Measurements from ENCODE around the gene REM2.

Gene REM2

GRCh38 chr14:22877000-22877501, 6.0 kb upstream of the REM2 start:
- TF ChIP-seq CREB1 (IDR thresholded peaks at IDR 0.05; ENCODE audit: low read depth) (no peak), TEAD4 (IDR thresholded peaks at IDR 0.05) (no peak), NFIC (IDR thresholded peaks at IDR 0.05) (no peak), YY1 (IDR thresholded peaks at IDR 0.05; ENCODE audit: low read depth) (no peak), TAF1 (IDR thresholded peaks at IDR 0.05; ENCODE audit: low read depth) (no peak), REST (IDR thresholded peaks at IDR 0.05; ENCODE audit: low read depth) (no peak), MAX (IDR thresholded peaks at IDR 0.05) (no peak), TCF12 (IDR thresholded peaks at IDR 0.05; ENCODE audit: low read depth) (no peak), EGR1 (IDR thresholded peaks at IDR 0.05) (no peak), RAD21 (IDR thresholded peaks at IDR 0.05; ENCODE audit: low read depth) (no peak), ZBTB7A (IDR thresholded peaks at IDR 0.05; ENCODE audit: low read depth) (no peak), CEBPB (IDR thresholded peaks at IDR 0.05) (no peak), EP300 (IDR thresholded peaks at IDR 0.05; ENCODE audit: borderline replicate concordance) (no peak), FOXM1 (IDR thresholded peaks at IDR 0.05; ENCODE audit: borderline replicate concordance, low read depth) (no peak), USF1 (IDR thresholded peaks at IDR 0.05) (no peak)

- no peak for TF ChIP-seq RAD21 (IDR thresholded peaks at IDR 0.05; ENCODE audit: low read depth)
- TF ChIP-seq YY1 (IDR thresholded peaks at IDR 0.05; ENCODE audit: low read depth): no peak
- TF ChIP-seq MAX (IDR thresholded peaks at IDR 0.05): no peak
- no peak for TF ChIP-seq CREB1 (IDR thresholded peaks at IDR 0.05; ENCODE audit: low read depth)
- TF ChIP-seq EP300 (IDR thresholded peaks at IDR 0.05; ENCODE audit: borderline replicate concordance): no peak
- TF ChIP-seq ZBTB7A (IDR thresholded peaks at IDR 0.05; ENCODE audit: low read depth): no peak
- no peak for TF ChIP-seq REST (IDR thresholded peaks at IDR 0.05; ENCODE audit: low read depth)
- TF ChIP-seq USF1 (IDR thresholded peaks at IDR 0.05): no peak
- no peak for TF ChIP-seq TAF1 (IDR thresholded peaks at IDR 0.05; ENCODE audit: low read depth)
- TF ChIP-seq TEAD4 (IDR thresholded peaks at IDR 0.05): no peak
- no peak for TF ChIP-seq EGR1 (IDR thresholded peaks at IDR 0.05)
- no peak for TF ChIP-seq TCF12 (IDR thresholded peaks at IDR 0.05; ENCODE audit: low read depth)
- no peak for TF ChIP-seq FOXM1 (IDR thresholded peaks at IDR 0.05; ENCODE audit: borderline replicate concordance, low read depth)
- TF ChIP-seq CEBPB (IDR thresholded peaks at IDR 0.05): no peak
- no peak for TF ChIP-seq NFIC (IDR thresholded peaks at IDR 0.05)
Measured at GRCh38 chr14:22878271-22879246, 4.5 kb upstream of the REM2 start.

- TF ChIP-seq FOXM1 (IDR thresholded peaks at IDR 0.05; ENCODE audit: borderline replicate concordance, low read depth): no peak
- TF ChIP-seq TCF12 (IDR thresholded peaks at IDR 0.05; ENCODE audit: low read depth): no peak
- no peak for TF ChIP-seq YY1 (IDR thresholded peaks at IDR 0.05; ENCODE audit: low read depth)
- TF ChIP-seq ZBTB7A (IDR thresholded peaks at IDR 0.05; ENCODE audit: low read depth): no peak
- TF ChIP-seq RAD21 (IDR thresholded peaks at IDR 0.05; ENCODE audit: low read depth): no peak
- TF ChIP-seq TAF1 (IDR thresholded peaks at IDR 0.05; ENCODE audit: low read depth): no peak
- no peak for TF ChIP-seq CREB1 (IDR thresholded peaks at IDR 0.05; ENCODE audit: low read depth)
- TF ChIP-seq MAX (IDR thresholded peaks at IDR 0.05): no peak
- TF ChIP-seq NFIC (IDR thresholded peaks at IDR 0.05): no peak
Measured at GRCh38 chr14:22882064-22882463, 958 bp upstream of the REM2 start.

- TF ChIP-seq FOXM1 (IDR thresholded peaks at IDR 0.05; ENCODE audit: borderline replicate concordance, low read depth) (no peak), REST (IDR thresholded peaks at IDR 0.05; ENCODE audit: low read depth) (no peak), CREB1 (IDR thresholded peaks at IDR 0.05; ENCODE audit: low read depth) (peak; percentile 80), TEAD4 (IDR thresholded peaks at IDR 0.05) (peak; percentile 29; the same call in 1 of the 2 replicates), NFIC (IDR thresholded peaks at IDR 0.05) (no peak), YY1 (IDR thresholded peaks at IDR 0.05; ENCODE audit: low read depth) (no peak)
Measured at GRCh38 chr14:22882529-22883172, 371 bp upstream of the REM2 start.
